Stomach (tissue), 9 donors: ENCODE measurements around the gene TTC3. TPM values are rescaled to one million over a fixed set of nuclear protein-coding genes. Genes with fewer than 3 reads are reported as not detected.
"Not testable (repeated sequence)": the region's sequence is repeated elsewhere in the genome, so short reads cannot be mapped to it uniquely, and the experiment has no call there.

ENCODE experiments used
- DNase-seq, 2 donors: peaks; one replicate each; pipeline versions ENCODE4 v3.0.0 to v3.0.0-alpha.2; 2013 to 2019
- H3K27ac ChIP-seq, 5 donors: fragments of 200-600 bp in 4 of 5; sonication (generic) in 4 of 5; one replicate each; pipeline ENCODE4 v1.5.1; 2013 to 2019; ENCODE audit warnings: mild to moderate bottlenecking in 1 of 5, moderate library complexity in 1 of 5
- H3K27me3 ChIP-seq, 3 donors: fragments of 200-600 bp; sonication (generic); one replicate each; pipeline ENCODE4 v1.5.1; 2017 to 2019; ENCODE audit warnings: mixed run types in 1 of 3
- H3K36me3 ChIP-seq, 4 donors: fragments of 200-600 bp; sonication (generic); 1 replicate in 3 of 4; 2 replicates in 1 of 4; pipeline ENCODE4 v1.5.1; 2016 to 2019
- H3K4me1 ChIP-seq, 4 donors: fragments of 200-600 bp; sonication (generic); one replicate each; pipeline ENCODE4 v1.5.1; 2016 to 2019
- H3K4me3 ChIP-seq, 4 donors: fragments of 200-600 bp; sonication (generic) in 3 of 4; one replicate each; pipeline ENCODE4 v1.5.1; 2016 to 2019; ENCODE audit warnings: mild to moderate bottlenecking in 1 of 4
- H3K9me3 ChIP-seq, 4 donors: fragments of 200-600 bp; sonication (generic); one replicate each; pipeline ENCODE4 v1.5.1; 2016 to 2019
- EP300 ChIP-seq: sonication (generic); formaldehyde crosslinking; IDR thresholded peaks from one replicate; pipeline ENCODE4 v1.6.1; 2017; ENCODE audit warnings: antibody characterized with exemption
- POLR2A ChIP-seq, 4 donors: fragments of 450-650 bp; IDR thresholded peaks; one replicate each; pipeline ENCODE4 v1.6.1; 2016; ENCODE audit warnings: antibody characterized with exemption in 4 of 4, control low read depth in 2 of 4, mild to moderate bottlenecking in 1 of 4, moderate library complexity in 1 of 4
- POLR2AphosphoS5 ChIP-seq, 3 donors: sonication (generic); formaldehyde crosslinking; IDR thresholded peaks; one replicate each; pipeline ENCODE4 v1.6.1; 2016; ENCODE audit warnings: antibody characterized with exemption in 3 of 3
- WGBS, 5 donors: extraction: QIAGEN DNeasy Blood & Tissue Kit in 3 of 5; methylation state at CpG; one replicate each; pipeline versions ENCODE4 v1.1.5 to v1.1.7; 2013 to 2018; 5-methylcytosine and 5-hydroxymethylcytosine counted together
- intact Hi-C: fragments of 100-400 bp; cut with DNase I; formaldehyde crosslinking; loops from one replicate; pipeline ENCODE4 v1.15.1; 2023; ENCODE audit warnings: low total_unique reads
- polyA plus RNA-seq, 3 donors: library from polyadenylated mRNA; stranded (reverse); fragments of 200-250 nt; gene quantifications; one replicate each; pipeline ENCODE4 v1.2.3, GENCODE V29; 2013
- total RNA-seq, 5 donors: library from RNA; depleted of rRNA; stranded (reverse); fragments of >200 nt; gene quantifications; one replicate each; pipeline versions ENCODE4 v1.1.0 to v1.2.3, GENCODE V29; 2014 to 2016
- TF ChIP-seq, protein P1 (sequence below), 7 experiments: fragments of 450-650 bp in 4 of 7; fragments of 200-600 bp in 3 of 7; sonication (generic) in 3 of 7; IDR thresholded peaks; one replicate each; pipeline ENCODE4 v1.5.1; 2016 to 2019; ENCODE audit warnings: antibody characterized with exemption in 7 of 7, control low read depth in 2 of 7, mild to moderate bottlenecking in 1 of 7
- donor health status: healthy with polysubstance abuse.
- donor health status: Bipolar disorder and iron deficiency.
- donor health status: healthy.

Gene TTC3
- total and polyA plus RNA-seq, 8 donors: 17.5 to 538 (median 143) TPM

DNA sequence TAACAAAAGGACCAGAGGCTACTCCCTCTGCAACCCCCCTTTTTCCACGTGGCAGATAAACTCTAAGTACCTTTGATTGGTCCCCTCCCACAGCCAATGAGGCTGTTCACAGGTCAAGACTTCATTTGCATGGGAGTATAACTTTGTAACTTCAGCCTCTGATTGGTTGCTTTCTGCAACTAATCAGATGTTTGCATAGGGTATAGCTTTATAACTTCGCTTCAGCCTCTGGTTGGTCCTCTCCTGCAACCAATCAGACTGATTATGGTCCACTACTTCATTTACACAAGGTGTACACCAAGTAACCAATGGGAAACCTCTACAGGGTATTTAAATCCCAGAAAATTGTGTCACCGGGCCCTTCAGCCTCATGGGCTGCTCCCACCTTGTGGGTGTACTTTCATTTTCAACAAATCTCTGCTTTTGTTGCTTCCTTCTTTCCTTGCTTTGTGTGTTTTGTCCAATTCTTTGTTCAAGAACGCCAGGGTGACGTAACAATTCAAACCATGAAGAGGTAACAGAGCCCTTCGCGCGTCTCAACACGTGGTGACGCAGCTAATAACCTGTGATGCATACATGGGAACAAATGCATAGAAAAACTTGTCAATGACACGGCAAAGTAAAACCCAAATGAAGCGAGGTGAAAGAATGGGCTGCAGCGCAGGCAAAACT, 146.8 kb downstream of the TTC3 start:
- TF ChIP-seq EP300 (no peak), POLR2AphosphoS5 (IDR thresholded peaks at IDR 0.05) (no peak), POLR2A (IDR thresholded peaks at IDR 0.05) (no peak)
- TF ChIP-seq, protein P1, sequence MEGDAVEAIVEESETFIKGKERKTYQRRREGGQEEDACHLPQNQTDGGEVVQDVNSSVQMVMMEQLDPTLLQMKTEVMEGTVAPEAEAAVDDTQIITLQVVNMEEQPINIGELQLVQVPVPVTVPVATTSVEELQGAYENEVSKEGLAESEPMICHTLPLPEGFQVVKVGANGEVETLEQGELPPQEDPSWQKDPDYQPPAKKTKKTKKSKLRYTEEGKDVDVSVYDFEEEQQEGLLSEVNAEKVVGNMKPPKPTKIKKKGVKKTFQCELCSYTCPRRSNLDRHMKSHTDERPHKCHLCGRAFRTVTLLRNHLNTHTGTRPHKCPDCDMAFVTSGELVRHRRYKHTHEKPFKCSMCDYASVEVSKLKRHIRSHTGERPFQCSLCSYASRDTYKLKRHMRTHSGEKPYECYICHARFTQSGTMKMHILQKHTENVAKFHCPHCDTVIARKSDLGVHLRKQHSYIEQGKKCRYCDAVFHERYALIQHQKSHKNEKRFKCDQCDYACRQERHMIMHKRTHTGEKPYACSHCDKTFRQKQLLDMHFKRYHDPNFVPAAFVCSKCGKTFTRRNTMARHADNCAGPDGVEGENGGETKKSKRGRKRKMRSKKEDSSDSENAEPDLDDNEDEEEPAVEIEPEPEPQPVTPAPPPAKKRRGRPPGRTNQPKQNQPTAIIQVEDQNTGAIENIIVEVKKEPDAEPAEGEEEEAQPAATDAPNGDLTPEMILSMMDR (IDR thresholded peaks at IDR 0.05): no peak
- intact Hi-C loops: no loop called here
- WGBS, 5 donors: 42 to 59% (median 48%) methylated on average over 13 of the region's 13 CpGs
- peak overlapping the region; percentile 50 to 90 (median 85) for H3K27ac ChIP-seq
- DNase-seq: no peak
- peak overlapping the region; percentile 60 to 79 (median 62) for H3K4me3 ChIP-seq
- H3K9me3 ChIP-seq: no peaks in the 10 kb centered on the region
- peaks cover 11 to 16% (median 15%) of the 10 kb centered on the region in 4 donors for H3K36me3 ChIP-seq
- no peaks in the 10 kb centered on the region for H3K27me3 ChIP-seq
- H3K4me1 ChIP-seq: peaks cover 0 to 19% (median 16%) of the 10 kb centered on the region in 4 donors

DNA sequence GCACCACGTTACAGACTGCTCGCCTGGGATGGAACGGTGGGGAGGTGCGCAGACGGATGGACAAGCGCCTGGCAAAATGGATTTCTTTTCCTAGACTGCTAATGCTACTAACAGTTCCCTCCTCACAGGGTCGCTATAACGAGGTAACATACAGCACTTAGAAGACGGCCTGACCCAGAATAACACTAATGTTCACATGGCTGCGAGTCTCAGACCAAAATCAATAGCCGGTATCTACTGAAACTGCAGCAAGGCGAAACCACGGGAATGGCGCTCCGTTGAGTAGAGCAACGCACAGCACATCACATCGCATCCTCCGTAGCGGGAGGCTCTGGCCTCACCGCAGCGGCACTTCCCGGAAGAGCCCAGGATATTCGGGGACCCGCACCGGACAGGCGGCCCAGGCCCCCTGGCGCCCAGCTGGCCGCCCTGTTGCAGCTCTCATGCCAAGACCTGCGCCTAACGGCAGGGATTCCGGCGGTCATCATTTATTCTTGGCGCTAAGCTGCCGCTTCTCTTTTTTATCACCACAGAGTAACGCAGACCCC, 147.5 kb downstream of the TTC3 start:
- 3 to 6% (median 5%) methylated on average over 25 to 35 of the region's 35 CpGs for WGBS, 5 donors
- peak overlapping the region; percentile 50 to 90 (median 85) for H3K27ac ChIP-seq
- peak overlapping the region; percentile 60 to 79 (median 62) for H3K4me3 ChIP-seq
- H3K36me3 ChIP-seq: peaks cover 17 to 22% (median 21%) of the 10 kb centered on the region in 4 donors
- TF ChIP-seq, protein P1 (IDR thresholded peaks at IDR 0.05): no peak
- TF ChIP-seq EP300 (no peak), POLR2A (IDR thresholded peaks at IDR 0.05) (no peak), POLR2AphosphoS5 (IDR thresholded peaks at IDR 0.05) (no peak)
- H3K27me3 ChIP-seq: no peaks in the 10 kb centered on the region
- H3K9me3 ChIP-seq: no peaks in the 10 kb centered on the region
- peak in 1 of 2 donors; percentile 74 for DNase-seq
- intact Hi-C loops: no loop called here
- peaks cover 0 to 19% (median 16%) of the 10 kb centered on the region in 4 donors for H3K4me1 ChIP-seq

DNA sequence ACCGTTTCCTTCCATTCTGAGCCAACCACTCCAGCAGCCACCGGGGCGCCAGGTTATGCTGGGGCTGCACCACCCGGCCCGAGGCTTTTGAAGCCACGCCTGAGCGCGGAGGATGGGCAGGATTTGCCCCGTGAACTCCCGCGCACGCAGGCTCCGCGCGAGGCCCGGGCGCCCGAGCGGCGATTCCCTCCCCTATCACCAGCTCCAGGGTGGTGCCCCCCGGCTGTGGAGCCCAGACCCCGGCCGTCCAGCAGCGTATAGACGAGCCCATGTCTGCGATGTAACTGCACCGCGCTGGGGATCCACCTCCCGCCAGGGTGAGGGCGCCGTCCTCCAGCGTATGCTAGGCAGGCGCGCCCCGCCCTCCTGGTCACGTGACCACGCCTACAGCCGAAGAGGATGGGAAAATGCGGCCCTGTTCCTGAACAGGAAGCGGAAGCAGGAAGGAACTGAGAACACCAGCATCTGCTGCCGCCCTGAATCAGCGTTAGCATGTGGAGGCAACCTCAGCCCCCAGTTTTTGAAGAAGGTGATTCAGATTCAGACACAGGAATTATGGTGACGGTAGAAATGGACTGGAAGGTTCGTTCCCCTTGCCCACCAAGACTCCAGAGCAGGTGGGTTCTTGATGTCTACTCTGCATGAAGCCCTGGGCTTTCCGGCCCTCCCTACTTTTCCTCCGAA, 148.1 kb downstream of the TTC3 start:
- Histone ChIP-seq H3K4me3 (peak overlapping the region; percentile 60 to 79 (median 62)), H3K36me3 (peaks cover 23 to 28% (median 27%) of the 10 kb centered on the region in 4 donors), H3K9me3 (no peaks in the 10 kb centered on the region), H3K27ac (peak overlapping the region; percentile 50 to 90 (median 85)), H3K4me1 (peaks cover 0 to 19% (median 16%) of the 10 kb centered on the region in 4 donors), H3K27me3 (no peaks in the 10 kb centered on the region)
- no peak for TF ChIP-seq POLR2A (IDR thresholded peaks at IDR 0.05)
- no peak for TF ChIP-seq EP300
- TF ChIP-seq, protein P1 (IDR thresholded peaks at IDR 0.05): peak in 2 of 7 experiments; percentile 16 to 21
- peak; percentile 81 to 97 (median 84) for TF ChIP-seq POLR2AphosphoS5 (IDR thresholded peaks at IDR 0.05)
- peak; percentile 93 to 97 for DNase-seq
- 8 to 13% (median 9%) methylated on average over 19 to 46 of the region's 46 CpGs for WGBS, 5 donors
- intact Hi-C loops: no loop called here

DNA sequence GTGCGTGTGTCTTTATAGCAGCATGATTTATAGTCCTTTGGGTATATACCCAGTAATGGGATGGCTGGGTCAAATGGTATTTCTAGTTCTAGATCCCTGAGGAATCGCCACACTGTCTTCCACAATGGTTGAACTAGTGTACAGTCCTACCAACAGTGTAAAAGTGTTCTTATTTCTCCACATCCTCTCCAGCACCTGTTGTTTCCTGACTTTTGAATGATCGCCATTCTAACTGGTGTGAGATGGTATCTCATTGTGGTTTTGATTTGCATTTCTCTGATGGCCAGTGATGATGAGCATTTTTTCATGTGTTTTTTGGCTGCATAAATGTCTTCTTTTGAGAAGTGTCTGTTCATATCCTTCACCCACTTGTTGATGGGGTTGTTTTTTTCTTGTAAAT, 149.2 kb downstream of the TTC3 start:
- H3K27me3 ChIP-seq, DNase-seq, H3K4me3 ChIP-seq, H3K9me3 ChIP-seq, H3K27ac ChIP-seq, intact Hi-C loops: not testable (repeated sequence)
- Histone ChIP-seq H3K4me1 (peaks cover 0 to 19% (median 16%) of the 10 kb centered on the region in 4 donors), H3K36me3 (peaks cover 34 to 39% (median 38%) of the 10 kb centered on the region in 4 donors)
- WGBS, 5 donors: 75 to 97% (median 86%) methylated on average over 2 to 3 of the region's 3 CpGs
